Measurements from ENCODE around the gene TEX52.

TEX52 gene

DNA sequence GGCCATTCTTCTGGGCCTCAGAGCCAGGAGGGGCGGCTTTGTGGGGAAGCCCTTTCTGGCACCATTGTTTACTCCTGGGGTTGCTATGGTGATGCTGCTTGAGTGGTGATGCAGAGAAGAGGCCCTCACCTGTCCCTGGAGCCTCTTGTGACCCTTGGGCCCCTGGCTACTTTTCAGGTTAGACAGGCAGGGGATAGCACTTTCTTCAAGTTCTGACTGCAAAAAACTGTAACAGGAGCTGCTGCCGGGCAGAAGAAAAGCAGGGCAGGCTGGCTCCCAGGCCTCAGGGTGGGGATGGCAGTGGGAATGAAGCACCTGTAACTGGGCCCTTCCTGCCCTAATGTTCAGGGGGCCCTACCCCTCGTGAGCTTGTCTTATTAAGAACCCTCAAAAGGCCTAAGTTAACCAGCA, at the start of gene TEX52:
TEX52 (minus strand) TSS at position 19 of the 411 bp plus-strand sequence; CDS start at position 6, 13 bp downstream.
- H3K27me3 ChIP-seq (ENCODE audit: low read length) = no peaks in the 10 kb centered on the region
- no peak within 1 kb of the TSS for H3K4me3 ChIP-seq (ENCODE audit: insufficient read depth, low read length, poor library complexity, severe bottlenecking)
- no peaks in the 10 kb centered on the region for H3K9me3 ChIP-seq (ENCODE audit: insufficient read depth, low read length)
- H3K9ac ChIP-seq (ENCODE audit: low read length) = no peak within 1 kb of the TSS
- H3K79me2 ChIP-seq (ENCODE audit: insufficient read depth, low read length) = no peaks in the 10 kb centered on the region
- peaks cover 9% of the 10 kb centered on the region; the same call in 1 of the 2 replicates for H3F3A ChIP-seq (ENCODE audit: insufficient read depth)
- no peak within 1 kb of the TSS for H3K27ac ChIP-seq (ENCODE audit: low read depth, low read length)
- H4K20me1 ChIP-seq (ENCODE audit: low read depth, low read length) = no peaks in the 10 kb centered on the region
- no peak within 1 kb of the TSS for H3K4me2 ChIP-seq (ENCODE audit: low read depth, low read length, poor library complexity, severe bottlenecking)
- H3K9me2 ChIP-seq (replicated peaks; ENCODE audit: insufficient read depth, low read length) = no peaks in the 10 kb centered on the region
- TF ChIP-seq, protein P1, sequence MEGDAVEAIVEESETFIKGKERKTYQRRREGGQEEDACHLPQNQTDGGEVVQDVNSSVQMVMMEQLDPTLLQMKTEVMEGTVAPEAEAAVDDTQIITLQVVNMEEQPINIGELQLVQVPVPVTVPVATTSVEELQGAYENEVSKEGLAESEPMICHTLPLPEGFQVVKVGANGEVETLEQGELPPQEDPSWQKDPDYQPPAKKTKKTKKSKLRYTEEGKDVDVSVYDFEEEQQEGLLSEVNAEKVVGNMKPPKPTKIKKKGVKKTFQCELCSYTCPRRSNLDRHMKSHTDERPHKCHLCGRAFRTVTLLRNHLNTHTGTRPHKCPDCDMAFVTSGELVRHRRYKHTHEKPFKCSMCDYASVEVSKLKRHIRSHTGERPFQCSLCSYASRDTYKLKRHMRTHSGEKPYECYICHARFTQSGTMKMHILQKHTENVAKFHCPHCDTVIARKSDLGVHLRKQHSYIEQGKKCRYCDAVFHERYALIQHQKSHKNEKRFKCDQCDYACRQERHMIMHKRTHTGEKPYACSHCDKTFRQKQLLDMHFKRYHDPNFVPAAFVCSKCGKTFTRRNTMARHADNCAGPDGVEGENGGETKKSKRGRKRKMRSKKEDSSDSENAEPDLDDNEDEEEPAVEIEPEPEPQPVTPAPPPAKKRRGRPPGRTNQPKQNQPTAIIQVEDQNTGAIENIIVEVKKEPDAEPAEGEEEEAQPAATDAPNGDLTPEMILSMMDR (IDR thresholded peaks at IDR 0.05; ENCODE audit: insufficient read depth, low read length, poor library complexity, severe bottlenecking) = no peak
- TF ChIP-seq EZH2phosphoT487 (conservative IDR thresholded peaks at IDR 0.05; ENCODE audit: low read length) = no peak
- H2AFZ ChIP-seq (ENCODE audit: low read depth, low read length, severe bottlenecking) = no peak within 1 kb of the TSS
- peaks cover 6% of the 10 kb centered on the region; the same call in 1 of the 2 replicates for H3K36me3 ChIP-seq (ENCODE audit: low read length)

DNA sequence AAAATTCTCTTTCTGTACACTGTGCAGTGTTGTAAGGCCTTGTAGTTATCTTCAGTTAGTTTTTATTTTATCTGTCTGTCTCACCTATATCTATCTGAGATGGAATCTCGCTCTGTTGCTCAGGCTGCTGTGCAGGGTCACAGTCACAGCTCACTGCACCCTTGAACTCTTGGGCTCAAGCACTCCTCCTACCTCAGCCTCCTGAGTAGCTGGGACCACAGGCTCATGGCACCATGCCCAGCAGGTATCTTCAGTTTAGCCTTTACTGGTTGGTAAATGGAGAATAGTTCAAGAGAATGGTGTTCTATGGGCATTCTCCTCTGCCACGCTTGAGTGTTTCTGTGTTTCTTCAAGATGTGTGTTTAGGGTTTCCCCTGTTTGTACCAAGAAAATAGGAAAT, 47.4 kb upstream of the TEX52 start:
- no peaks in the 10 kb centered on the region for H4K20me1 ChIP-seq (ENCODE audit: low read depth, low read length)
- no peak for TF ChIP-seq EZH2phosphoT487 (conservative IDR thresholded peaks at IDR 0.05; ENCODE audit: low read length)
- TF ChIP-seq, protein P1 (IDR thresholded peaks at IDR 0.05; ENCODE audit: insufficient read depth, low read length, poor library complexity, severe bottlenecking) = no peak
- H3K36me3 ChIP-seq (ENCODE audit: low read length) = no peaks in the 10 kb centered on the region
- H3K9me3 ChIP-seq (ENCODE audit: insufficient read depth, low read length) = no peaks in the 10 kb centered on the region
- no peaks in the 10 kb centered on the region for H3K9me2 ChIP-seq (replicated peaks; ENCODE audit: insufficient read depth, low read length)
- no peaks in the 10 kb centered on the region for H3F3A ChIP-seq (ENCODE audit: insufficient read depth)
- H3K27me3 ChIP-seq (ENCODE audit: low read length) = no peaks in the 10 kb centered on the region
- no peak overlapping the region for H3K27ac ChIP-seq (ENCODE audit: low read depth, low read length)
- no peak overlapping the region for H3K4me3 ChIP-seq (ENCODE audit: insufficient read depth, low read length, poor library complexity, severe bottlenecking)
- H3K79me2 ChIP-seq (ENCODE audit: insufficient read depth, low read length) = no peaks in the 10 kb centered on the region
- H3K4me2 ChIP-seq (ENCODE audit: low read depth, low read length, poor library complexity, severe bottlenecking) = no peak overlapping the region
- H3K9ac ChIP-seq (ENCODE audit: low read length) = no peak overlapping the region
- no peak overlapping the region for H2AFZ ChIP-seq (ENCODE audit: low read depth, low read length, severe bottlenecking)

DNA sequence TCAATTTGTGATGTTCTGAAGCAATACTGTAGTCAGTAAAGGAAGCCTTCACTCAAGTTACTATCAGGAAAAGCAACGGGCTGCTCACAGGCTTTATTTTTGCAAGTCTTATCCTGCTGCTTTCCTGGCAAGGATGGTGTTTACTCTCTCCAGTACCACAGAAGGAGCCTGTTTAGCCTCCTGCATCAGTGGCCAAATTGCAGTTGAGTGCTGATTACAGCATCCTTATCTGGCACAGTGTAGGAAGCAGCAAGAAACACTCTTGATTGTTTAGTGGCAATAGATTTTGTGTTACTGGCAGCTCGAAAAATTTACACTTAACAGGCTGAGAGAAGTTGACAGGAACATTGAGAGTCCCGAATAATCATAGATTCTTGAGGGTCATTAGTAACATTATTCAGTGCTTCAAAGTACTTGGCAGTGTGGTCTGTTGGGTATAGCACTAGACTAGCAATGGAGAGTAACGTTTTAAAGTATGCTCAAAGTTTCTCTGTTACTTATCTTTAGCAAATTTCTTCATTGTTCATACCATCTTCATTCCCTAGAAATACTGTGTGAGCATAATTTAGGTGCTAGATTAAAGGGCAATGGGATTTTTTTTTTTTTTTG, 45.5 kb upstream of the TEX52 start:
- Histone ChIP-seq H3K9me2 (replicated peaks; ENCODE audit: insufficient read depth, low read length) (no peaks in the 10 kb centered on the region), H3K9me3 (ENCODE audit: insufficient read depth, low read length) (no peaks in the 10 kb centered on the region), H3K4me3 (ENCODE audit: insufficient read depth, low read length, poor library complexity, severe bottlenecking) (no peak overlapping the region), H4K20me1 (ENCODE audit: low read depth, low read length) (no peaks in the 10 kb centered on the region), H3K27me3 (ENCODE audit: low read length) (no peaks in the 10 kb centered on the region), H3K9ac (ENCODE audit: low read length) (no peak overlapping the region), H3F3A (ENCODE audit: insufficient read depth) (no peaks in the 10 kb centered on the region), H3K4me2 (ENCODE audit: low read depth, low read length, poor library complexity, severe bottlenecking) (no peak overlapping the region), H3K27ac (ENCODE audit: low read depth, low read length) (no peak overlapping the region), H3K36me3 (ENCODE audit: low read length) (no peaks in the 10 kb centered on the region), H3K79me2 (ENCODE audit: insufficient read depth, low read length) (no peaks in the 10 kb centered on the region), H2AFZ (ENCODE audit: low read depth, low read length, severe bottlenecking) (no peak overlapping the region)
- TF ChIP-seq, protein P1 (IDR thresholded peaks at IDR 0.05; ENCODE audit: insufficient read depth, low read length, poor library complexity, severe bottlenecking) = no peak
- no peak for TF ChIP-seq EZH2phosphoT487 (conservative IDR thresholded peaks at IDR 0.05; ENCODE audit: low read length)
